GM19324 (cell line): ENCODE results near the gene FAM229B.

Experiments
- ATAC-seq: cut with Tn5 transposase; IDR thresholded peaks from one replicate; pipeline ENCODE4 v1.9.1; 2021; ENCODE audit warnings: mild to moderate bottlenecking, moderate library complexity; ENCODE audit not compliant: unreplicated experiment, low FRiP score

FAM229B gene

DNA sequence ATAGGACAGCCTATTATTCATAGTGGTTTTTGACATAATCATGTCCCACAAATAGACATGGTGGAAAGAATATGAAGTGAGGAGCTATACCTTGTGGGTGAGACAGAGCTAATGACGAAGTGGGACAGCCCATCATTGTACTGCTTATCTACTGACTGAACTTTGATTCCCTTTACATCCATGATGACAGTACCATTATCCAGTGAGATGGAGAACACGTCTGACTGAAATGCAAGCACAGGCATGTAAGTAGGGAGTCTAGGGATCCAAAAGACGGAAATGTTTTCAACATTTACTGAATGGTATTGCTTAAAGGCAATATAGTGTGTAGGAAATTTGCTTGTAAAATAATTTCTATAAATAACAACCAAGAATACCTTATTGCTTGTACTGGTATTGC lies 43.5 kb downstream of the FAM229B start:
- ATAC-seq = no peak

DNA sequence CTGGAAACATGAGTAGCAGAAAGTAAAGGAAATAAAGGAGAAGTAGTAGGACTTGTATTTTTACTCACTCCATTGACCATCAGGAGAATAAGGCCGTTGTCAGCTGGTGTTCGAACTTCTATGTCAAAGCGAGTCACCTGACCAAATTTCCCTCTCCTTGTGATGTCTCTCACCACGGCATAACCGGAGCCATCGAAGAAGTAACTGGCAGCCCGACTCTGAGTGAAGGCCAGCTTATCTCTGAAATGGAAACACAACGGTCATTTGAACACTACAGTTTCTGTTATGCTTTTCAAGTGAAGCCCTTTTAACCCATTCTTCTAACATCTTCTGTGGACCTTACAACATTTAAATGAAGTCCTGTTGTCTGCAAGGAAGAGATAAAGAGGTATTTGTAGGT lies 51.7 kb downstream of the FAM229B start:
- no peak for ATAC-seq

DNA sequence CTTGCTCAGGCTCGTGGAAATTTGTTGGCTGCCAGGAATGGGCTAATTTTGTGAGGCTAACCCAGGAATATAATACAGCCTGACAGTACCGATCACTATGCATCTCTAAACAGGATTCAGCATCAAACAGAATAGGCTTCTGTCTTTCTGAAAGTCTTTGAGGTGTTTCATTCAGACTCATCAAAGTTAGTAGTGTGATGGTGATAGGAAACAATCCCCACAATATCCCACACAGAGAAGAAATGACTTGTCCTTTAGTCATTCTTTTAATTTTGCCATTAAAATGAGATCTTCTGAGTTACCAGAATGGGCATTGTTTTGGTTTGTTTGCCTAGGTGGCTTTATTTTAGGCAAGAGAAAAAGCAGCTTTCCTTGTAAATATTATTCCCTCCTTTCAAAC lies 54.3 kb downstream of the FAM229B start:
- no peak for ATAC-seq

DNA sequence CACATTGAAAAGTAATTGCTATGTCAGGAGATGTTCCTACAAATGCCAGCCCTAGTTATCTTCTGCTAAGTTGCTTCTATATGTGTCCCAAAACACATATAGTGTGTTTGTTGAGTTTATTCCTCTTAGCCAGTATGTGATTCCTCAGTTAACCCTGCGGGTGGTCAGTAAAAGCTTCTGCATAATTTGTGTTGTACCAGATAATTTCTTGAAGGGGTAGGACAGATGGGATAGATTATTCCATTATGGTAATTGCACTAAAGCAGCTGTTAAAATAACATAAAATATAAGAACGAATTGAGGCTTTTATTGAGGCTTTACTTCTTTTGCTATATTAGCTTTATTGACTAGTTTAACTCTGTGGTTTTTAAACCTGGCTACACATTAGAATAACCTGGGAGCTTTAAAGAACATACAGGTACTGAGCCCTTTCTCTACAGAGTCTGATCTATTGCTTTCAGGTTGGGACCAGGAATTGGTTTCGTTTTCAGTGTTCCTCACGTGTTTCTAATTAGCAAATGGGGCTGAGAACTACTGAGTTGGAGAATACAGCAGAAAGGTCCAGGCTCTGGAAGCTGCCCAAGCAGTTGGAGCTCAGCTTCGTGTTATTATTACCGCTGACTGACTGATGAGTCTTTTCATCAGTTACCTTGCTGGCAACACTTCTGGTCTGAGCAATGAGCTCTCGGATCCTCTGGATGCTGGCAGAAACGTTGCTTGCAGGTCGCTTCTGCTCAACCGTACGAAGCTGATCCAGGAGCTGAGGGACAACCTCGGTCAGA lies 56.9 kb downstream of the FAM229B start:
- no peak for ATAC-seq

DNA sequence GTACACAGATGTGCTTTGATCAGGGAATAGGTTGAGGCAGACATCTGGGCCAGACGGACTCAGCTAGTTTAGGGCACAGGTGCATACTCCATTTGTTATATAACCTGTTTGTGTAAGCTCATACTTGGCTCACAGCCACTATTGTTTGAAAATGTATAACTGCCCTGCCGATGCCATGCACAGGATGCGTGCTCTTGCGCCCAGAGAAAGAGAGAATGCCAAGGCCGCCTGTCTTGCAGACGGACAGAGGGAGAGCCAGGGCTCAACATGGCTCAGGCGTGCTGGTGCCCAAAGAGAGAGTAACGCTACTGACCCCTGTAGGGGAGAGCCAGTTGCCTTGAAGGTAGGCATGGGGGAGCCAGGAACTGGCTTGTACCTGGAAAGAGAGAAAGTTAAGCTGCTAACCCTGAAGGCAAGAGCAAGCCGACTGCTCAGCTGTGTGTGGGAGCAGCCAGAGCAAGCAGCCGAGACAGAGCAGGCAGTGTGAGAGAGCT lies 57.7 kb downstream of the FAM229B start:
- ATAC-seq = no peak

DNA sequence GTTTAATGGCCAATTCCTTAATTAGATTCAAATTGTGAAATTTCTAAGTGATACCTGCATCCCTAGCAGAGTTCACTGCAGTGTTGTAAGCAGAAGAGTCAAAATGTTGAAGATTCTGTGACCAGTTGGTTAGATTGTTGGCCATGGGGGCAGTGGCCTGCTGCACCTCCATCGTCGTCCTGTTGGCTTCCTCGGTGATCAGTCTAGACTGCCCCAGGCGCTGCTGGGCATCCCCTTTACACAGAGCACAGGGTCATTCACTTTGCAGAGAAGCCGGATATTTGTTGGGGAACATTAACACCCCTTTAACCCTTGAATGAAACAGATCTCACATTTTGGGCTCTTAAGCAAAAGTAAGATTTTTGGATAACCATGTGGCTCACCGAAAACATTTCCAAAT lies 60.7 kb downstream of the FAM229B start:
- ATAC-seq = no peak

DNA sequence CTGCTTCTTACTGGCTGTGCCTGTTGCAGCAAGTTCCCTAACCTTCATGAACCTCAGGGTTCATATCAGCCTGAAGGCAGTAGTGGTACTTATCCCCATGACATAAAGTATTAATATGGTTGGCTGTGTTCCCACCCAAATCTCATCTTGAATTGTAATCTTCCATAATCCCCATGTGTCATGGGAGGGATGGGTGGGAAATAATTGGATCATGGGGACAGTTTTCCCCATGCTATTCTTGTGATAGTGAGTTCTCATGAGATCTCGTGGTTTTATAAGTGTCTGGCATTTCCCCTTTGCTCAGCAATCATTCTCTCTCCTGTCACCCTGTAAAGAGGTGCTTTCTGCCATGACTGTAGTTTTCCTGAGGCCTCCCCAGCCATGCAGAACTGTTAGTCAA lies 61.8 kb downstream of the FAM229B start:
- no peak for ATAC-seq

DNA sequence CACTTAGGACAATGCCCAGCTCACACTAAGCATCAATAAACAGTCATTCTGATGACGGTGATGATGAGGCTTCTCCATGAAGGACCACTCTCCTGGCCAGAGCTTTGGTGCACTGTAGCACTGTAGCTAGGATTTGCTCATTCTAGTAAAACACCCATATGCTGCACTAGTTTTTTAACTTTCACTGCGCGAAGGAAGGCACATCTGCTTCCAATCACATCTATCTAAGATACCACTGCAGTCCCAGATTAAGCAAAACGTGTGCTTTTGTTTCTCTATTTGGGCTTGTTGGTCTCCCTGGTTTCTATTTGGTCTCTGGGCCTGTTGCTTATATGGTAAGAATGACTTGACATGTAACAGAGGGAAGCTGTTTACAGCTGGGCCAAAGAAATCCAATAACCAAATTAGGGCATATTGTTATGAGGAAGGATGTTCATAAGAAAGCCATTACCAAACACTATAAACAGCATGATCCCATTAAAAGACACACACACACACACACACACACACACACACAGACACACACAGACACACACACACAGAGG lies 62.4 kb downstream of the FAM229B start:
- ATAC-seq = no peak

DNA sequence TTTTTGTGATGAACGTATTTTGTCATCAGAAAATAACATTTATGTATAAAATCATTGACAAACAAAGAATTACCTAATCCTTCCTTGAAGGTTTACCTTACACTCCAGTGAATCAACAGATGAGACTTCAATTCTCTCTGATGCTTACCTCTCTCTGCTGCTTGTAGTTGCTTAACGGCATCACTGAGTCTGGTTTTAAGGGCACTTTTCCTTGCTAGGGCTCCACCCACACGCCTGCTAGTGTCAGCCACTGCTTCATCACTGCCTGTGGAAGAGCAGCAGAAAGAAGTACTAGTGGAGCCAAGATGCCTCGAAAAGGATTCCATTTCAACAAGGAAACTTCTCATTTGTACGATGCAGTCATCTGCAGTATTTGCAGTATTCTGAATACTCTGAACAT lies 63.0 kb downstream of the FAM229B start:
- no peak for ATAC-seq
